HG02938 (cell line): Measurements from ENCODE around the gene NOS1.
"Not testable (repeated sequence)": the region's sequence is repeated elsewhere in the genome, so short reads cannot be mapped to it uniquely, and the experiment has no call there.

Source experiments
- ATAC-seq: cut with Tn5 transposase; IDR thresholded peaks from one replicate; pipeline ENCODE4 v1.9.1; 2021; ENCODE audit warnings: mild to moderate bottlenecking, moderate library complexity; ENCODE audit not compliant: unreplicated experiment

Gene NOS1

DNA sequence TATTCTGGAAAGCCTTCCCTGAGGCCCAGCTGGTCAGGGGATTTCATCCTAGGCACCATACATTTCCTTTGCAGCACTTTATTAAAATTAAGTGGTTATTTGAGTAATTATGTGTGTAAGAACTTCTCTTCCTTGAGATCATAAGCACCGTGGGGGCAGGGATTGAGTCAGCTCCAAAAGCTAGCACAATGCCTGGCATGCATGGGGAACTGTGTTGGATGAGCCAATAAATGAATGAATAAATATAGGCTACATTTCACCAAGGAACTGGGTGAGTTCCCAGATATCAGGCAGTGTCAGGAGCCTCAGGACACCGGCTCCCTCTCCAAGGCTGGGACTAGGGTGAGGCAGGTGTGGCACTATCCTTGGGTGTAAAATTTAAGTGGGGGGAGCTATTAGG, 88.3 kb downstream of the NOS1 start:
- no peak for ATAC-seq

DNA sequence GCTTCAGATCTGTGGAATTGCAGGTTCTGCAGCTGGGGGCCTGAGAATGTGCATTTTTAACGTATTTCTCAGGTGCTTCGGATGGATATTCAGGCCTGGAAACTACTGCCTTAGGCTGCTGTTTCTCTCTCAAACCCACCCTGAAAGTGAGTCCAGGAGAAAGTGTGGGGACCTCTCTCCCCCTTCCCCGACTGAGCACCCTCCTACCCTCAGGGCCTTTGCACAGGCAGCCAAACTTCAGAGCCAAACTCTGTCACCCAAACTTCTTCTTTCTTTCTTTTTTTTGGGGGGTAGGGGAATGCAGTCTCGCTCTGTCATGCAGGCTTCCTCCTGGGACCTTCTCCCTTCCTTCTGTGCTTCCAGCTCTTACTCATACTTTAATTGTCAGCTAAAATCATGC, 88.7 kb downstream of the NOS1 start:
- no peak for ATAC-seq

DNA sequence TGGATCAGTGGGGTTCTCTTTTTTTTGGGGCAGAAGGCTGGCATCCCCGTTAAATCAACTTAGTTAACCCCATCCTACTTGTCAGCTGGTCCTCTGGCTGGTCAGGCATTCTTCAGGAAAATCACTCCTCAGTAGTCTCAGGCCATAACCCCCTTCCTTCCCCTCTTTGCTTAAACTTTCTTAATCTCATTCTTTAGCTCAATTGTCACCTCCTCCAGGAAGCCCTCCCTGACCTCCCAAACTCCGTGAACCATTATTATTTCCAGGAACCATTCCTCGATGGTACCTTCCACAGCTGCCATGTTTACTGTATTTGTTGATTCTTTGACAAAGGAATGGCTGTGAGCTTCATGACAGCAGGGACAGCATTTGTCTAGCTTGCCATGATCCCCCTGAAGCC, 98.7 kb downstream of the NOS1 start:
- ATAC-seq = no peak

DNA sequence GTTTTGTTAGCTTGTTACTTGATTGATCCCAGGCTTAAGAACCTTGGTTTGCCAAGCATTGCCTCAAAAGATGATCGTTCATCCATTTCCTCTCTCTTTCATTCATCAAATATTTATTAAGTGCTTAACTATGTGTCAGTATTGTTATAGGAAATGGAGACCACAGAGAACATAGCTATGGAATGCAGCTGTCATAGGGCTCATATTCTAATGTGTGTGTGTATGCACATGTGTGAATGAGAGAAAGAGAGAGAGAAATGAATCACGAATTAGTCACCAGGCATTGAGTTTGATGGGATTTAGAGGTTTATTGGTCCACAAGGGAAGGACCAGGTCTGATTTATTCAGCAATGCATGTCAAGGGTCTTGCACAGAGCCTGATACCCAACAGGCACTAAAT, 100.2 kb downstream of the NOS1 start:
- no peak for ATAC-seq

DNA sequence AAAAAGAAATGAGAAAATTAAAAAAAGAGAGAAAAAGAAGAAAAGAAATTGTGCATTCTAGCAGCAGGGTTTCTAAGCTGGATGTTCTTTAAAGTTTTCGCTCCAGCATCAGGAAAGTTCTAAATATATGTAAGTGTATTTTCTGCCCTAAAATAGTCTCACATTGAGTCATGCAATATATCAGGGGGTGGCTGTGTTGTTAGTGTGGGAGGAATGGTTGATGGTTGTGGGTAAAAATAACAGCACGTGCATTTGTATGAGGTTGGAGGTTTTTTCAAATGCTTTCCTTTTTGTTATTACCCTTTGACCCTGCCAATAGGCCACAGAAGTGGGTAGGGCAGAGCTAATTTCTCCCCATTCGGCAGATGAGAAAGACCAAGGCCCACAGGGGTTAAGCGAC, 106.0 kb downstream of the NOS1 start:
- no peak for ATAC-seq

DNA sequence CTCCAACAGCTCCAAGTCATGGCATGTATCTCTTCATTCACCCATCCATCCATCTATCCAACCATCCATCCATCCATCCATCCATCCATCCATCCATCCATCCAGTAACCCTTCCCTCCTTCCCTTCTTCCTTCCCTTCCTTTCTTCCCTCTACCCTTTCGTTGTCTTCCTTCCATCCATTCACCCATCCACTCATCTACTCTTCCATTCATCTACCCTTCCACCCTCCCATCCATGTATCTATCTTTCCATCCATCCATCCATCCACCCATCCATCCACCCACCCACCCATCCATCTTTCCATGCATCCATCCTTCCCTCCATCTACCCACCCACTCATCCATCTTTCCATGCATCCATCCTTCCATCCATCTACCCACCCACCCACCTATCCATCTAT, 117.9 kb downstream of the NOS1 start:
- no peak for ATAC-seq

DNA sequence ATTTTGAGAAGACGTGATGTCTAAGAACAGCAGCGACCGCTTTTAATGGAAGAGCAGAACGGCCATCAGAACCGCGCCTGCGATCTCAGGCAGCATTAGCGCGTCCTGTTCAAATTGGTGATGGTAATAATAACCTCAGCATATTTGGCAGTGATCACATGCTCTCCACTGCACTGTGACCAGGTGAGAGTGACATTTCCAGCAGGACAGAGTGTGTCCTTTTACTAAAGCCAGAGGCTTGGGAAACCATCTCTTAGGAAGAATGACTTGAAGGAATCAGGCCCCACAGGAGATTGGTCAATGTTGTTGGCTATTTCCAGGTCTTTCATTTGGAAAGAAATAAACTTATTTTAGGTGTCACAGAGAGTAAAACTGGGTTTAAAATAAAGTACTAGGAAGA, 119.7 kb downstream of the NOS1 start:
- ATAC-seq = no peak

DNA sequence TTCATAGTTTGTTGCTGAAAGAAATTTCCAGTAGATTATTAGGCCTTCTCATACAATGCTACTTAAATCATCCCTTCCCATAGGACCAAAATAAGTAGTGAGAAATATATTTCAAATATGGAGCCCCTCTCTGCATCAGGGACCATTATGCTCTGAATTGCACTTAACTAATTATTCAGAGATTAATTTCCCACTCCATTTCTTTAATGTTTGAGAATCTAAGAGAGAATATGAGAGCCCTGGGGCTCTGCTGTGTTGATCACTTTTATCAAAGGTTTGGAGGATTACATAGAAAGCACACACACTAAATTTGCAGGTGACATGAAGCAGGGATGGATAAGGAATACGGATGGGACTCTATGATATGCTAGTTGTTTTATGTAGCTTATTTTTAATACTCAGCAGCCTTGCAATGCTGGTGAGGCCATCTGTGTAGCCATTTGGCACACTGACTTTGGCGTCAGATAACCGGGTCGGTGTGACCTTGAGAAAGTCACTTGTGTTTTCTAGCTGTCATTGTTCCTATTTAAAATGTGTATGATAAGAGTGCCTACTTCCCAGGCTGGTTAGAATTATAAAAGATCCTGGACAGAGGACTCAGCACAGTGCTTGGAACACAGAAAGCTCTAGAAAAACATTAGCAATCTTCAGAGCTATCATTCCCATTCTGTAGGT, 121.2 kb downstream of the NOS1 start:
- ATAC-seq = no peak

DNA sequence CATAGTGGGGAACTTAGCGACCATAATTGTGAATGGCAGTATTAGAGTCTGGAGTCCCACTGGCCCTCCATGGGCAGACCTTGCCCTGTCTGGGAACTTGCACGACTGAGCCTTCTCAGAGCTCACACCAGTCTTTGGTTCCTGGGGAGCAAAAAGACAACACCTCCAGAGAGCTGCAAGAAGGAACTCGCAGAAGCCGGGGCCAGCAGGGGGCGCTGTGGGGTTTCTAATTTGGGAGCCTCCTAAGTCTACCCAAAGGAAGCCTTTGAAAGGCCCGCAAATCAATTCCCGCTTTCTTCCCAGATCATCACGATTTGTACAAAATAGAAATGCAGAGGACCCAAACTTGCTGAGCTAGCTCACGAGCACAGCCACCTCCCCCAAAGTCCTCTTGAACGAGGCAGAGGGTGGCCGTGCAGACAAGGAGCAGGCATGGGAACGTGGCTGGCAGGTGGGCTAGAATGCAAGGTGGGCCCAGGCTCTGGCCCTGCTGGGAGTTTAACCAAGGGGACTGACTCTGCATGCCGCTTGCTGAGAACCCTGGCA, 124.9 kb downstream of the NOS1 start:
- no peak for ATAC-seq

DNA sequence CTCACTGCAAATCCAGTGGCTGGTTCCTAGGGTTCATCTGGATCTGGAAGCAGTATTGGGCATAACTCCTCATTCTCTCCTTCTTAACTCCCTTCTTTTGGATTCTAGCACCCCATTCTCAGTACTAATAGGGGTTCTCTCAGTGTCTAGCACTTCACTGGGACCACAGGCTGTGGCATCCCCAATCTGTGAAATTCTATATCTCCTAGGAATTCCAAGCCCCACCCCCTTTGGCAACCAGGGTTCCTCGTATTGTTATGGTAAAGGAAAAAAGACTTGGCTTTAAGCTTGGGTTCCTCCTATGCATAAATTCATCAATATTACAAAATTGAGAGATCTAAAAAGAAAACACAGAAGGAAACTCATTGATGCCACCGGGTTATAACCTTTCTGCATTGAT, 126.2 kb downstream of the NOS1 start:
- no peak for ATAC-seq

DNA sequence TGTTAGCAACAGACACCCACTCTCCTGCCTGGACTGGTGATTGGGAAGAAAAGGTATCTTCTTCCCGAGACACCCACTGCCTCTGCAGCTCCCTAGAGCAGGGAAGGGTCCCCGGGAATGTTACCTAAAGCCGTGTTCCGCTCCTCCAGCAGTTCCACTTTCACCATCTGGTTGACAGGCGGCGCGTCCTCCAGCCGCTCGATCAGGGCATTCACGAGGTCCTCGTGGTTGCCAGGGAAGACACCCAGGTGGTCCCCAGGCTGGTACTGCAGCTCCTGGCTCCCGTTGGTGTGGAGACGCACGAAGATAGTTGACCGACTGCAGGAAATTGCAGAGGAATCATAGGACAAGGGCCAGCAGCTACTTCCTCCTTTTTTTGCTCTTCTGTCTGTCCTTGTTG, 127.0 kb downstream of the NOS1 start:
- ATAC-seq = no peak

DNA sequence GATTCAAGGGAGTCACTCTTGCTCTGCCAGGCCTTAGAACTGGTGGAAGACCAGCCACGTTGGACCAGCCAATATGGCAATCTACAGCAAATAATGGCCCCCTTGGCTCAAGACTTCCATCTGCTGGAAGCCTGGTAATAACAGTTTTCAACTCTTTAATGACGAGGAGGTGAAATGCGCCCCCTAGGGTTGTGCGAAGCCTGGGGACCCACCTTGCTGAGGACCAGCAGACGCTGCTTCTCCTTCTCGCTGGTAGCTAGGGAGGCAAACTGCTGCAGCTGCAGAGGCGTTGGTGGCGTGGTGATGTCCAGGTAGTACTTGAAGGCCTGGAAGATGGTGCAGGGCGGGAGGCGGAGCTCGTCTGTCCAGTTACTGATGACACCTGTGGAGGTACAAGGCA, 129.7 kb downstream of the NOS1 start:
- no peak for ATAC-seq

DNA sequence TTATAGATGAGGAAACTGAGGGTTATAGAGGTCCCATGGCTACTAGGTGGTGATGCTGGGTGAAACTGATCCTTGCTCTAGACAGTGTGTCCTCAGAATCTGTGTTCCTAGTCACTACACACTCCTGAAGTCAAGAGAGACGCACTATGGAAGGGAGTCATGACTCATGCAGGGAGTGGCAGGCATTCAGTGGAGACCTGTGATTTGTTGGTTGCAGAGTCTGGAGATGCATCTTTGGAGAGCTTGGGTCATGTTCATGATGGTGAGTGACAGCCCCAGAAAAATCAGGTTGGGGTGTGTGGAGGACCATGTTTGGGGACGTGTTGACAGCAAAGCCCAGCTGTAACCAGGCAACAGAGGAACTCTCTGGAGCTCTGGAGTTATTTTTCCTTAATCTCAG, 133.2 kb downstream of the NOS1 start:
- ATAC-seq = no peak

DNA sequence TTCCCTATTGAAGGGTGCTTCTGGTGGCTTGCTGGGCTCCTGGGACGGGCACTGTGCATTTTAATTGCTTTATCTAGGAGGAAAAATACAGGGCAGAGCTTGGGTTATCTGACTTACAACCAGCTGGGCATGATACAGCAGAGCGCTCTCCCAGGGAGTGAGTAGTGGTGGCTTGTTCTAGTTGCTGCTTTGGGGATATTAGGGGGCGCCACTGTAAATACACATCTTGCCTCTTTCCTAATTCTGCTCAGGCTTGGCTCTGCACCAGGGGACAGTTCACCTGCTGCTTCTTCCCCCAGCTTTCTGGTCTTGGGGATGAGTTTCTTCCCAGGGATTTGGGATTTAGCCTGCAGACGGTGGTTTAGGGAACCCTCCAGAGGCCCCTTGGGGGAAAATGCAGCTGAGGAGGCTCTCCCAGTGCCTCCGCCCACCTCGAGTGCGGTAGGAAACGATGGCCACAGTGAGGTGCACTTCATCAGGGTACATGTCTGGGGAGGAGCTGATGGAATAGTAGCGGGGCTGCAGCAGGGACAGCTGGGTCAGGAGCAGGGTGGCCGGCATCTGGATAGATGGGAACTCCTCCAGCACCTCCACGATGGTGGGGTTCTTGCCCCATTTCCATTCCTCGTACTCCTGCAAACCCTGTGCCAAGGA, 134.3 kb downstream of the NOS1 start:
- no peak for ATAC-seq

DNA sequence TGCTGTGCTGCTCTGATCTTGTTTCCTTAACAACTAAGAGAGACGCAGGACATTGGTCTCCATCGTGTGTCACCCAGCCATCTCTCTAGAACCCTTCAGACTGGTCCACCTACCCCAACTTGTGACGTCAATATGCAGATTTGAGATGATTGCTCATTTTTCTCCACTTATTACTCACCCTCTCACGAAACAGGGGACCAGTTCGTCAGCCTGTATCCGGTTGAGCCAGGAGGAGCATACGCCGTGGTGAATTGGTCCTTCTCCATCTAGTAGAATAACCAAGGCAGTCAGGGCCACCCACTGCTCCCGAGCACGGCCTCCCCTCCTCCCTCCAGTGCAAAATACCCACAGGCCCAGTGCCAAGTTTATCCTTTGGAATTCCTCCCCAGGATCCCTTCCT, 134.9 kb downstream of the NOS1 start:
- ATAC-seq = no peak

DNA sequence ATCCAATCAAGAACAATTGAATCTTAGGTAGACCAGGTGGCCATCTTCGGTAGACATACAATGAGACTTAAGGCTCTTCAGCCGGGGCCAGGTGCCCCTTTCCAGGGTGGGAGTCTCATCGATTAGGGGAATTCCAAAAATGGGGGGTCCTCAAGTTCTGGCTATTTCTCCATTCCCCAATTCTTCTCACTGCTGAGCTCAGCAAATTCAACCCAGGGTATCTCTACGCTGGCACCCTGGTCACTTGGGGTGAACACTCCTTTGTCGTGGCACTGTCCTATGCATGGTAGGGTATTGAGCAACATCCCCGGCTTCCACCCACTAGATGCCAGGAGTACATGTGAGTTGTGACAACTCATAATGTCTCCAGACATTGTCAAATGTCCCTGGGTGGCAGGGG, 136.2 kb downstream of the NOS1 start:
- no peak for ATAC-seq

DNA sequence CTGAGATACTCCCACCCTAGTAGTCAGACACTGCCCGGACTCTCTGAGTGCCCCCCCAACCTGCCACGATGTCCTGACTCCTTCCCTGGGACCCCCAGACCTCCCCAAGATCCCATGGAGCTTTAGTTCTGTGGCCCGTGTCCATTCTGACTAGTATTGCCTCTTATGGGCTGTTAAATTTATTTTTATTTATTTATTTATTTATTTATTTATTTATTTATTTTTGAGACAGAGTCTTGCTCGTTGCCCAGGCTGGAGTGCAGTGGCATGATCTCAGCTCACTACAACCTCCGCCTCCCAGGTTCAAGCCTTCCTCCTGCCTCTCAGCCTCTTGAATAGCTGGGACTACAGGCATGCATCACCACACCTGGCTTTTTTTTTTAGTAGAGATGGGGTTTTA, 140.5 kb downstream of the NOS1 start:
- not testable (repeated sequence) for ATAC-seq

DNA sequence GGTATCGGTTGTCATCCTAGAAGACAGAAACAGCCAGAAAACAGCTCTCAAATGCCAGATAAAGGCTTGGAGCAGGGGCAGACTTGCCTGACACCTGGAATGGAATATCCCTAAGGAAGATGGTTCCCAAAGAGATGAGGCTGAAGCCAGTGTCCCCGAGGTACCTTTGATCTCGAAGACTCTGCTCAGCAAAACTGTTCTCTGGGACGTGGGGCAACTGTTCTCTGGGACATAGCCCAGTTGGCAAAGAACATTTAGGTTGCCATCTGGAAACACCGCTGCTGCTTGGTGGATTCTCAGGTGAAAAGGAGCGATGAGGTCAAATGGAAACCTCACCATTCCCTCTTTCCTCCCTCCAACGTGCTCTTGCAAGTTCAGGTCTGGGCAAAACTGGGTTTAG, 143.3 kb downstream of the NOS1 start:
- no peak for ATAC-seq

DNA sequence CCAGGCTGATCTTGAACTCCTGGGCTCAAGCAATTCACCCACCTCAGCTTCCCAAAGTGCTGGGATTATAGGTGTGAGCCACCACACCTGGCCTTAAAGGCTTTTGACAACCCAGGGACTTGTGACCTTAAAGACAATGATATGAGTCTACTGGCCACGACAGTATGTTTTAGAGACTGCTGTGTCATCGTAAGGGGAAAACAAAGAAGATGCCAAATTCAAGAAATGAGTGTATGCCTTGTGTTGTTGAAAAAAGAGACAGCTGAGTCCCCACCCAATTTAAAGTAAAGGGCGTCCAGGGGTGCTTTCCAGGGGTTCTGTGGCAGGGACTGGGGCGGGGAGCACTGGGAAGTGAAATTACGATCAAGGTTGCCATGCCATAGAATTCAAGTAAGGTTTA, 144.7 kb downstream of the NOS1 start:
- ATAC-seq = no peak

DNA sequence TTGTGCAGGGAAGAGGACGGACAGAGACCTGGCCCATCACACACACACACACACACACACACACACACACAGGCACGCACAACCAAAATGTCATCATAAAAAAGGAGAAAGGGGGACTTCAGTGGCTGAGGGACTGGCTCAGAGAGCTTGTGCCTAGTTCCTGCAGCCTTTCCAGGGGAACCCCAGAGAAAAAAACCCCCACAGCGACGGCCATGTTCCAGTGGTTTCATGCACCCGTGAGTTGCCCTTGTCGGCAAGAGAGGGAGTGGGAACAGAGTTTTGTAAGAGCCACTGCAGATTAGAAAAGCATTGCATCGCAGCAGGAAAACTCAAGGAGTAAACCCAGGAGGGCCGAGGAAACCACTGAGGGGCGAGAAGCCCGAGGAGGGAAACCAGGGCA, 146.6 kb downstream of the NOS1 start:
- ATAC-seq = no peak

DNA sequence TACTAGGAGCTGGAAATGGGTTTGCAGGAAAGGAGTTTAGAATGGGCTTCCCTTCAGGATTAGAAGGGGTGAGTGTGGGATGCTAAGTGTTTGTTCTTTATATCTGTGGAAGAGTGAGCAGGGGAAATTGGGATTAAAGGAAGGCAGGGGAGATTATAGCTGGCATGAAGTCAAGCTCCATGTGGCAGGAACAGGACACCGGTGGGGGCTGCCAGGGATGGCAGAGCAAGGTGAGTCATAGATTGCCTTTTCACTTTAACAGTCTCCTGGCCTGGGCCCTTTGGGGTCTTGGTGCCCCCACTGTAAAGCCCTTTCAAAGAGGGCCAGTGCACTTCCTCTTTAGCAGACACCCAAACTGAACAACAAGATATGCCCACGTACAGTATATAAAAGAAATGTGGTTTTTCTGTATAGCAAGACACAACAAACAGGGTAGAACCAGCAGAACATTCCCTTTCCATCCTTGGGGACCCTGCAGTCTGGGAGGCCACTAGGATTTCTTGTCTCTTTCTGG, 148.1 kb downstream of the NOS1 start:
- no peak for ATAC-seq

DNA sequence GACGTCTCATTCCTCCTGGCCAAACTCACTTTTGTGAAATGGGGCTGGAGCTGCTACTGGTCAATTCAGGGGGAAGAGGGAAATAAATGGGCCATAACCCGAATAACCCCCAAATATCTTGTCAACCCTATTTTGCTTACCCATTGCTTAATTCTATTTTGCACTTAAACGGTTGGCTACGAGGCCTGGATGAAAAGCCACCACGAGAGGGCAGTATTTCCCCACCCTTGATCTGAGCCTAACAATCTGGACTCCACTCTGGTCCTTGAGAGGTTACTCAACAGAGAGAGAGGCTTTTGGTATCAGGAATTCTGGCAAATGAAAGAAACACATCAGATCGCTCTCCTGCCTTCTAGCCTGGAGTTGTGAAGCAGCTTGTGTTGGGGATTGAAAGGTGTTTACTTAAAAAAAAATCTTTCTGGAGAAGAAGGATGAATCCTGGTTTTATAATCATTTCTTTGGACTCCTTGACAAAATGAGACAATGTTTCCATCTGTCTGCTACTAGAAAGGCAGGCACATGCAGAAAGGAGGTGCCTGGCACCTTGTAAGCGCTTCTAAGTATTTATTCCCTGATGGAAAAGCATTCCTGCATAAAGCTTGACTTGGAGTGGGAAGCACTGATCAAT, 148.7 kb downstream of the NOS1 start:
- peak; percentile 80 for ATAC-seq
